Femur (tissue), 1 donor: ENCODE data around the gene SOWAHA.

Experiments
- DNase-seq: peaks from one replicate; pipeline ENCODE4 v3.0.0-alpha.2; 2017

Gene SOWAHA

GRCh38 chr5:132859889-132860437 lies 46.9 kb downstream of the SOWAHA start:
- no peak for DNase-seq

GRCh38 chr5:132860742-132861141 lies 47.6 kb downstream of the SOWAHA start:
- DNase-seq = no peak

DNA sequence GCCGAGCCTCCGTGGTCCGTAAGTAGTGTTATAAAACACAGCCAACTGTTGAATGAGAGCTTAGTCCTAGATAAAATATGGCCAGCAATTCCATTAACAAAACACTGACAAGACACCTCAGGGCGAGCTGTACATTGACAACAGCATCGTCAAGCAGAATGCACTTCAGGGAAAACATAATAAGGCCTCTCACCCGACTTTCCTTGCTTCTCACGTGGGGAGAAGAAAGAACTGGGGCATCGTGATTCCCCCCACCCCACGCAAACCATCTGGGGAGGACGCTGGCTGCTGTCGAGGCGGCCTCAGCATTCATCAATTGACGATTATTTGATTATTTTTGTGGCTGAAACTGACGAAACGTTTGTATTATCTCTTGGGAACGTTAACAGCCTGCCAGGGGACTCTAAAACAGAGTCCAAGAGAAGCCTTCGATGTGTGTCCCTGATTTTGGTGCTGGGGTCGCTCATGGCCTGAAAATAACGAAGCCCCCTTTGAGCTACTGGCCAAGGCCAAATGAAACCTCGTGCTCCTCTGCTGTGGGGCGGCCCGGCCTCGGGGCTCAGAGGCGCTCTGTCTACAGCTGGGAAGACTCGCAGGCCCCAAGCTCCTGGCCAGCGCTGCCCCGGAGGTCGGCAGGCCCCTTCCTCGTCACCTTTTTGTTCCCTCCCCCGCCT lies 52.7 kb downstream of the SOWAHA start:
- no peak for DNase-seq
